WERI-Rb-1 (cell line): ENCODE results near the gene ZWINT.

Experiments
- DNase-seq: peaks from one replicate; pipeline ENCODE4 v3.0.0-alpha.2; 2020
- H3K27ac ChIP-seq: fragments of 250-450 bp; sonication (Bioruptor Pico); 2 replicates; pipeline ENCODE4 v1.5.1; 2020; ENCODE audit warnings: mild to moderate bottlenecking, moderate library complexity
- H3K27me3 ChIP-seq: fragments of 250-450 bp; sonication (Bioruptor Pico); 2 replicates; pipeline ENCODE4 v1.5.1; 2021; ENCODE audit warnings: mild to moderate bottlenecking, low read depth, moderate library complexity; ENCODE audit not compliant: insufficient read depth, severe bottlenecking
- H3K36me3 ChIP-seq: fragments of 250-450 bp; sonication (Bioruptor Pico); 2 replicates; pipeline ENCODE4 v1.5.1; 2020; ENCODE audit warnings: mild to moderate bottlenecking, moderate library complexity
- H3K4me3 ChIP-seq: 2 replicates; pipeline ENCODE4 v1.5.1; 2011; ENCODE audit warnings: low read depth, mild to moderate bottlenecking, control low read depth, low read length
- H3K9me3 ChIP-seq: fragments of 250-450 bp; sonication (Bioruptor Pico); 2 replicates; pipeline ENCODE4 v1.5.1; 2021; ENCODE audit warnings: mild to moderate bottlenecking, moderate library complexity; ENCODE audit not compliant: severe bottlenecking
- CTCF ChIP-seq: IDR thresholded peaks from 2 replicates; pipeline ENCODE4 v1.5.1; 2011; ENCODE audit warnings: low read depth, mild to moderate bottlenecking, control low read depth, inconsistent platforms, low read length

Gene ZWINT

DNA sequence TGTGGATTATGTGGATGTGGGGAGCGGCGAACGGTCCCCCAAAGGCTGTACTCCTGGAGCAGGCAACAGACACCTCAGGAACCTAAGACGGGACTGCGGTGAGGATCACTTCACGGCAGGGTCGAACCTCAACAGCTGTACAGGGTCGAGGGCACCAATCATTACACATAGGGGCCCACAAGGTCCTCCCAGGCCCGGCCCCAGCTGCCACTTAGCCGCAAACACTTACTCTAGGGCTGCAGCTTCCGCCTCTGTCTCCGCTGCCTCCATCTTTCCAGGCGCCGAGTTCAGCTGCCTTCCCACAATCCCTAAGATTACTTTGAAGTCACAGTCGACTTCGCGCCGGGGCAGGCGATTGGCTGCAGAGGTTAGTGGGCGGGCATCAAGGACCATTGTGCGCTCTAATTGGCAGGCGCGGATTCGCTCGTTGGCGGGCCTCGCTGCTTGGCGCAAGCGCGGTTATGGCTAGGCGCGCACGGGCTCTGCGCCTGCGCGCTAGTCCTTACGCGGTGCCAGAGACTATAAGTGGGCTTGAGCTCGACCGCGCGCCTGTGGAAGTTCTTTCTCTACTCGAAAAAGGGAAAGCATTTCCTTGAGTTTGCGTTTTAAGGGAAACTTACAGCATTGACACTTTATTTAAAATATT is at the start of gene ZWINT:
Gene ZWINT, minus strand, starts transcription at position 293 of the 646 bp plus-strand sequence. Its CDS starts 23 bp downstream, at position 270.
- peaks cover 37% of the 10 kb centered on the region for H3K36me3 ChIP-seq
- DNase-seq, result peak; percentile 97
- no peaks in the 10 kb centered on the region for H3K9me3 ChIP-seq
- peak within 1 kb of the TSS; percentile 86 for H3K27ac ChIP-seq
- TF ChIP-seq CTCF, result no peak
- H3K4me3 ChIP-seq, result peak within 1 kb of the TSS; percentile 95
- no peaks in the 10 kb centered on the region for H3K27me3 ChIP-seq

GRCh38 chr10:56383806-56384205 is 22.7 kb upstream of the ZWINT start:
- no peak overlapping the region for H3K27ac ChIP-seq
- no peak overlapping the region for H3K4me3 ChIP-seq
- H3K27me3 ChIP-seq, result no peaks in the 10 kb centered on the region
- no peak for TF ChIP-seq CTCF
- H3K36me3 ChIP-seq, result no peaks in the 10 kb centered on the region
- DNase-seq, result no peak
- H3K9me3 ChIP-seq, result no peaks in the 10 kb centered on the region

DNA sequence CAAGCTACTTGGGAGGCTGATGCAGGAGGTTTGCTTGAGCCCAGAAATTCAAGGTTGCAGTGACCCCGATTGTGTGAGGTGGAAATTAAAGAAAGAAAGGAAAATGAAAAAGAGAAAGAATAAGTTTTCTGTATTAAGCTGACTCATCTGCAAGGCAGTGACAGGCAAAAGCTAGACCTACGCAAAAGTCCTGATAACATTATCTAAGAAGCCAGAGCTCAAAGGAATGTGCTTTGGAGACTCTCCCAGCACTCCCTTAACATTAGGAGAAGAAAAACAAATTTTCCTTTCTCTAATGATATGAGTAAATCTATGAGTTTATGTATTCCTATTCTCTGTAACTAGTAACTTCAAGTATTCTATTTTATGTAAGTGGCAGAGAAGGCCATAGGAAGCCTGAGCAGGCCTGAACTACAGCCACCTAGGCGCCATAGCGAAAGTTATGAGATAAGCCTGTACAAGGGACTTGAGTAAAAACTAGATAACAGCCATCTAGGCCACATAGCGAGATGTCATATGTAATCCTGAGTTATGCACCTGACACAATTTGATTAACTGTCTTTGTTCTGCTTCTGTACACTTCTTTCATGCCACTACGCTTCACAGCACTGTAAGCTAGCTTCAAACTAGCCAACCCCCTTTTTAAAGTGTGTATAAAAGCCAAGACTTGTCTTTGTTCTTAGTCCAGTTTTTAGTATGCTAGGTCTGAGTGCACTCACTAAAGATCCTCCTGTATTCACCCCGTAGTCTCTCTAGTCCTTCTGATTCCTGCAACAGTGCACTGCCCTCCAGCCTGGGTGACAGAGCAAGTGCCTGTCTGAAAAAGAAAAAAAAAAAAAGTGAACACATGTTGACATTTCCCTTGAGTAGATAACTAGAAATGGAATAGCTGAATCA is 9.4 kb upstream of the ZWINT start:
- H3K36me3 ChIP-seq, result no peaks in the 10 kb centered on the region
- no peak overlapping the region for H3K27ac ChIP-seq
- H3K27me3 ChIP-seq, result no peaks in the 10 kb centered on the region
- no peak for DNase-seq
- no peaks in the 10 kb centered on the region for H3K9me3 ChIP-seq
- no peak overlapping the region for H3K4me3 ChIP-seq
- no peak for TF ChIP-seq CTCF

GRCh38 chr10:56360583-56360966 is 484 bp downstream of the ZWINT start:
- Histone ChIP-seq H3K4me3 (peak overlapping the region; percentile 95), H3K9me3 (no peaks in the 10 kb centered on the region), H3K27me3 (no peaks in the 10 kb centered on the region), H3K36me3 (peaks cover 37% of the 10 kb centered on the region), H3K27ac (peak overlapping the region; percentile 86)
- DNase-seq, result no peak
- no peak for TF ChIP-seq CTCF

- peak overlapping the region; percentile 95 for H3K4me3 ChIP-seq
- H3K36me3 ChIP-seq, result peaks cover 39% of the 10 kb centered on the region
- TF ChIP-seq CTCF, result no peak
Measured at GRCh38 chr10:56359837-56360236, 1.2 kb downstream of the ZWINT start.

More at GRCh38 chr10:56359837-56360236, 1.2 kb downstream of the ZWINT start:
- DNase-seq, result no peak
- no peaks in the 10 kb centered on the region for H3K27me3 ChIP-seq
- no peak overlapping the region for H3K27ac ChIP-seq
- no peaks in the 10 kb centered on the region for H3K9me3 ChIP-seq
